GM18907 (cell line): ENCODE measurements around the gene THSD4.
"Not testable (repeated sequence)": the region's sequence is repeated elsewhere in the genome, so short reads cannot be mapped to it uniquely, and the experiment has no call there.

ENCODE experiments used
- ATAC-seq: cut with Tn5 transposase; IDR thresholded peaks from one replicate; pipeline ENCODE4 v1.9.1; 2021; ENCODE audit warnings: mild to moderate bottlenecking, moderate library complexity; ENCODE audit not compliant: unreplicated experiment

The THSD4 gene

GRCh38 chr15:71718116-71718910, 603.0 kb downstream of the THSD4 start:
- ATAC-seq, result no peak

GRCh38 chr15:71723344-71723743, 608.1 kb downstream of the THSD4 start:
- ATAC-seq, result no peak

- not testable (repeated sequence) for ATAC-seq
Observed at GRCh38 chr15:71725207-71725955, 610.1 kb downstream of the THSD4 start.

- no peak for ATAC-seq
Observed at GRCh38 chr15:71728881-71729280, 613.6 kb downstream of the THSD4 start.

- ATAC-seq, result no peak
Observed at GRCh38 chr15:71729319-71729718, 614.0 kb downstream of the THSD4 start.

- no peak for ATAC-seq
Observed at GRCh38 chr15:71730277-71731144, 615.2 kb downstream of the THSD4 start.

- no peak for ATAC-seq
Observed at GRCh38 chr15:71732636-71733035, 617.4 kb downstream of the THSD4 start.

- ATAC-seq, result no peak
Observed at GRCh38 chr15:71733122-71733521, 617.9 kb downstream of the THSD4 start.

- no peak for ATAC-seq
Observed at GRCh38 chr15:71734709-71735384, 619.6 kb downstream of the THSD4 start.

GRCh38 chr15:71735385-71735757, 620.1 kb downstream of the THSD4 start:
- no peak for ATAC-seq

GRCh38 chr15:71736286-71736947, 621.1 kb downstream of the THSD4 start:
- ATAC-seq, result no peak

GRCh38 chr15:71737761-71738160, 622.5 kb downstream of the THSD4 start:
- ATAC-seq, result no peak

GRCh38 chr15:71739355-71739754, 624.1 kb downstream of the THSD4 start:
- ATAC-seq, result no peak

GRCh38 chr15:71742964-71743363, 627.7 kb downstream of the THSD4 start:
- no peak for ATAC-seq

GRCh38 chr15:71743861-71744382, 628.7 kb downstream of the THSD4 start:
- no peak for ATAC-seq

- no peak for ATAC-seq
Observed at GRCh38 chr15:71746719-71747118, 631.4 kb downstream of the THSD4 start.

GRCh38 chr15:71747128-71748083, 632.1 kb downstream of the THSD4 start:
- no peak for ATAC-seq

- ATAC-seq, result no peak
Observed at GRCh38 chr15:71748293-71748718, 633.0 kb downstream of the THSD4 start.

GRCh38 chr15:71749500-71749899, 634.2 kb downstream of the THSD4 start:
- no peak for ATAC-seq
